Stimulated activated CD4-positive, alpha-beta T cell treated with anti-CD3 and anti-CD28 coated beads, TNF-alpha, amount 100 ng/mL, for 4 hours (primary cell): Measurements from ENCODE around the gene FCHO2.

Source experiments
- DNase-seq, 3 experiments: peaks; one replicate each; pipeline ENCODE4 v3.0.0-alpha.2; 2020; ENCODE audit warnings: low read depth in 3 of 3

FCHO2 gene

DNA sequence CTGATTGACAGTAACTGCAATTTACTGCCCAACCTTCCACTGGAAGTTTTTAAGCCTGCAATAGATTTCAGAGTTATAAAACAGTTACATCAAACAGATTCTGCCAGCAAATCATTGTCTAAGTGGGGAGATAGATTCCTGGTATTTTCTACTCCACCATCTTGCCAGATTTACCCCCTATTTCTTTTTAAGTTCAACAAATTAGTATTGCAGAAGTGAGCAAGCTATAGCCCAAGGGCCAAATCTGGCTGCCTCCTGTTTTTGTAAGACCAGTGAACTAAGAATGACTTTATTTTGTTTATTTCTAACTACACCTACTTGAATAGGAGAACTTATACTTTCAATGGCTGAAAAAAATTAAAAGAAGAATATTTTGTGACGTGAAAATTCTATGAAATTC, 155.7 kb downstream of the FCHO2 start:
- DNase-seq, result no peak

DNA sequence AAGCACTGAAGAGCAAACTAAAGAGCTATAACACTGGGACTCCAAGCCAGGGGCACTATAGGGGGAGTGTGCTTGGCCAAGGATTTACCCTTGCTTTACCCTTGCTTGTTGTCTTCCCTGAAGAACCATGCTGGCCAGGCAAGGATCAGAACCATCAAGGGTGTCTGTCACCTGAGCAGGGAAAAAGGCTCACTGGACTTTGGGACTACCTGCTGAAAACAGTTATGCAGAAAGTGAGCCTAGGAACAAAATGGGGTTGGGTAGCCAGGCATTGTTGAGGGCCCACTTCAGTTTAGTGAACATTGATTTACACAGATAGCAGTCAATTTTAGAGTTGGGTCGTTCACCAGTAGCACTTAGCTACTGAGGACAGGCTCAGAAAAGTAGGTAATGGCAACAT, 156.5 kb downstream of the FCHO2 start:
- DNase-seq, result no peak

DNA sequence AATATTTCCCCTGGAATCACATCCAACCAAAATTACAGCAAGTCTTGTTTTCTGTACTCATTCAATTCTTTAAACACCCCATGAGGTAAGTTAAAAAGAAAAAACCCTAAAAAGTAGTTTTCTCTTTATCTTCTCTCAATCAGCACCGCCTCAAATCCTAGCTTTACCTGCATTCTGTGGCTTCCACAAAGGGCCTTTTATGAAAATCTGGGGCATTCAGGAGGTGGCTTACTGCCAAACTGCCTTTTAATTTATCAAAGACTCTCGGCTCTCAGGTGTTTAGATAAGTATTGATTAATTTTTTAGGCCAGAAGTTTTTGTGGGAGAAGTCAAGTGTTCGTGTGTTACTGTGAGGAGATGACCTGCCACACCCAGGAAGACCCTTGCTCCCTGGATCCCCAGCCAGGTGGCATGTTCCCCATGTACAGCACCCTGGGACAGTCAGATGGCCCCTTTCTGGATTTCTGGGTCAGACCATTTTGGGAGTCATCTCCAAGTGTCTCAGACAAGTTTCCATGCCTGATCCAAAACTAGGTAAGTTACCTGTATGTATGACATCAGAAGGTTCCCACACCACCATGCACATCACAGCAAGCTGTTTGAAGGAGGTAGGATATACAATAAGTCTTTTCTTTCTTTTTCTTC, 158.3 kb downstream of the FCHO2 start:
- no peak for DNase-seq

DNA sequence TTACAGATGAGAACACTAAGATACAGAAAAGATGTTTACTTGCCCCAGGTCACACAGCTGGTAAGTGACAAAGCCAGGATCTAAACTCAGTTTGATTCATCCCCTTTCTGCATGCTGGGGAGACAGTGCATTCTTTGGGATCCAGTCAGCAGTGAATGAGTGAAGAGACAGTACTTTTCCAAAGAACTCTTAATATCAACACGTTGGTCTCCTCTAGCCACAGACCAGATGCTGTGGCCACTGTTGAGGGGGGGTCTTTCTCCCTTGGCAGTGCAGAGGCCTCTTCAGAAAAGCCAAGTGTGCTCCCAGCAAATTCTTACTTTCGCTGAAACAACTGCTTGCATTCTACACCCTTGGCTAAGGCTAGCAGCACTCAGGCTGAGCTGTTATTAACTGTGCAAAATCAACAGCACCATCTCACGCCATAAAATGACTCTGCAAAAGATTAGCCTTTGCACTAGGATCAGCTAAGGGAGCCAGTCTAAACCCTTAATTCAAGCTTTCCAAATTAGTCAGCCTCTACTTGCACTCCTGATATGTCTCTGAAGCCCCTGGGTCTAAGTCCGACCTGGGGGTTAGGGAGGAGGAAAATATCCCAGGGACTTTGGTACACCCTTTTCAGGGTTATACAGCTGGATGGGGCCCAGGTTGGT, 159.7 kb downstream of the FCHO2 start:
- DNase-seq, result no peak

DNA sequence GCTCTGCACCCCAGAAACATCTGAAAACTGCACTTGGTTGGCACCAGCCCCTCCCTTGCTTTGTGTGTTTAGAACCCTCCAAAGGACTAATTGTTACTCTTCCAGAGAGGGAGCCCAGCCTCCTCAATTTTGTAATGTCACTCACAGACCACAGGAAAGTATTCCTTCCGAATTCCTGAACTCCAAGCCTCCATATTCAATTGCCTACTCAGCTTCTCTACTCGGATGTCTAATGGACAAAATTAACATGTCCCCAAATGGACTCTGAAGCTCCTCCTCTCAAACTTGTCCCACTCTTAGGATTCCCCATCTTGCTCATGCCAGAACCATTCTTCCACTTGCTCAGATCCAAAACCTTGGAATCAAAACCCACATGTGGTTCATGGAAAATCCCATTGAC, 160.7 kb downstream of the FCHO2 start:
- no peak for DNase-seq

DNA sequence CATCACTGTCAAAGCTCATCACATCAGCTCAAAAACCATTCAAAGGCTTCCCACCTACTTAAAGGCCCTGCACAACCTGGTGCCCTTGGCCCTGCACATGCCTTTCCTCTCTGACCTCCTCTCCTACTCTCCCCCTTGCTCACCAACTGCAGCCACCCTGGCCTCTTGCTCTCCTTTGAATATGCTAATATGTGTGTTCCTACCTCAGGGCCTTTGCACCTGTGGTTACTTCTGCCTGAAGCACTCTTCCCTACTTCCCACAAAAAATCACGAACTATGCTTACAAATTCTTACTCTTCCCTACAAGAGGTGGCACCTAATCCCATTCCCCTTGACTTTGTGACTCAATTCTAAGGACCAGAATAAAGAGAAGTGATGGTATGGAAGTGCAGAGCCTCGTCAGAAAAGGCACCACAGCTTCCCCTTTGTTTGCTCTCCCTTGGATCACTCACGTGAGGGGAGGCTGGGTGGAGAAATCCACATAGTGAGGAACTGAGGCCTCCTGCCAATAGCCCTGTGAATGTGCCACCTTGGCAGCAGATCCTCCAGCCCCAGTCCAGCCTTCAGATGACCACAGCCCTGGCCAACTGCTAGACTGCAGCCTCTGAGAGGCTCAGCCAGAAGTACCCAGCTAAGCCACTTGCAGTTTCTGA, 161.4 kb downstream of the FCHO2 start:
- no peak for DNase-seq

DNA sequence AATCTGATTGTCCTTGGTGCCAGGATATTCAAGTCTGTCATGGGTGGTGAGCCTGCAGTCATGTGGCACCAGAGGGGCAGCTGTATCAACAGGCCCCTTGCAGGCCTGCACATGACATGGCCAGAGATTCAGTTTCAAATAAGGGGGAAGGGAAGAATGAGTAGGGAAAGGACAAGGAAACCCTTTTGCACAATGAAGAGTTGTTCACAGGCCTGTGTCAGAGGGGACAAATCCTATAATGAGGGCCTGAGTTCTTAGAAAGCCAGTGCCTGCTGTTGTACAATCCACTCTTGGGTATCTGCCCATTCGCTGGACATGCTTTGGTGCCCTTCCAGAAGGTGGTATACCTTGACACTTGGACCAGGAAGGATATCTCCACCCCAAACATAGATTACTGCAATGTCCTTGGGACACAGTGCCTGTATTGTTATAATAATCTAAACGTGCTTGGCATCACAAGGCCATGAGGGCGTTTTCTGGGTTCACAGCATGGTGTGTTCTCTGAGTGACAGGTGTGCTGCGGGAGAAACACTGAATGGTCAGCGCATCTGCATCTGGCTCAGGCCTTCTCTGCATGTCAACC, 162.6 kb downstream of the FCHO2 start:
- DNase-seq, result no peak

DNA sequence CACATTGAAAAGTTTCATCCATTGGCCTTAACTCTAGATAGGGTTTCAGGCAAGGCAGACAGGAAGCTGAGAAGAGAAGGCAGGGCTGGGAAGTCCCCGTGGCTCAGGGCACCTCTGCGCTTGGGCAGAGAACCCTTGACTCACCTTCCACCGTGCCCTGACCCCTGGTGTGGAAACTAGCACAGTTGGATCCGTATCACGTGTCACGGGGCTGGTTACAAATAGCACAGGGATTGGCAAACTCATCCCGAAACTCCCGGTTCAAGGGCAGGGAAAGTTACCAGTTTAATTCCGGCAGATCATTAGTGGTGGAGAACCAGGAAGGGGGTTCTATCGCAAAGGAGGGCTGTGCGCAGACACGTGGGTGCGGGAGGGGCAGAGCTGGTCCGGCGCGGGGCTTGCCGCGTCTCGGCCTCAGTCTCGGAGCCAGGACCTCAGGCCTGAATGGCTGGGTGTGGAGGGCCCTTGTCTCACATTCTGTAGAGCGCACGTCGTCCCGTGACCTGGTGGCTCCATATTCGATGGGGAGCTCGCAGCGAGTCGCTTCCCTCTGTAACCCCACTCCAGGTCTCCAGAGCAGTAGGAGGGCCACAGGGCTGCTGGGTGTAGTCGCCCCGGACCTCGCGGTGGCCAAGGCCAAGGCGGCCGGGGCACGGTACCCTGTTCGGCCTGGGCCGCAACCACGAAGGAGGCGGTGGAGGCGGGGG, 163.8 kb downstream of the FCHO2 start:
- no peak for DNase-seq

DNA sequence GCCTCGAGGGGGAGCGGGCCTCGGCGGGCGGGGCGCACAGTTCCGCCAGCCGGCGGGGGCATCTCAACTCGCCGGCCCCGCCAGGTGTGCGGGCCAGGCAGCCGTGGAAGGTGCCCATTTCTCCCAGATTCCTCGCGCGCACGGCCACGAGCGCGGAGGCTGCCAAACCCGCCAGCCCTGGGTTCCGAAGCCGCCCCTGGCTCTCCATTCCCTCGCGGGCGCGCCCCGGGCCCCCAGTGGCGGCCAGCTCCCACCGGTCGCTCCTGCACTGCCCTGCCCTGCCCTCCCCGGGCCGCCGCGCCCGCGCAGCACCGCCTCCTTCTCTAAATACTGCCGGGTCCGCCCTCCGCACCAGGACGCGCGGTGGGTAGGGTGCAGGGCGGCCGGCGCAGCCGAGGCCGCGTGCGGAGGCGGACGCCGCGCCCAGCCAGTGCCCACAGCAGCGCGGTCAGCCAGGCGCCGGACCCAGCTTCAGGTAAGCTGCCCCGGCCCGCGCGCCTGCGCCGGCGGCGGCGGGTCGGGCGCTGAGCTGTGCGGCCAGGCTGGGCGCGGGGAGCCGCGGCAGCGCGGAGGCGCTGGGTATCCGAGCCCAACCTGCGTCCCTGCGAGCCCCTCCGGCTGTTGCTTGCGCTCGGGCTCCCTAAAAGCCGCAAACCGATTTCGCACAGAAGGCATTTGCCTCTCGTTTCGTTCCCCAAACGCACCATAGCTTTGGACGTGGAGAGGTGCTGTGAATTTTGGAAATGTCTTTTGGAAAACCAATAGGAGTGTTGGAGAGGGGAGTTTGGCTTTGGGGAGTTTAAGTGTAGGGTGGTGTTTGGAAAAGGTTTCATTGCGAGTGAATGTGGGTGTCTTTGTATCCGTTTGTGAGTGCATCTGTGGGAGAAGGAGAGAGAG, 164.6 kb downstream of the FCHO2 start, which contains the start of gene TMEM171:
TSS of gene TMEM171 (plus strand) at position 354 of the 897 bp plus-strand sequence. CDS start 2,799 bp downstream, outside the sequence.
- DNase-seq, result no peak

DNA sequence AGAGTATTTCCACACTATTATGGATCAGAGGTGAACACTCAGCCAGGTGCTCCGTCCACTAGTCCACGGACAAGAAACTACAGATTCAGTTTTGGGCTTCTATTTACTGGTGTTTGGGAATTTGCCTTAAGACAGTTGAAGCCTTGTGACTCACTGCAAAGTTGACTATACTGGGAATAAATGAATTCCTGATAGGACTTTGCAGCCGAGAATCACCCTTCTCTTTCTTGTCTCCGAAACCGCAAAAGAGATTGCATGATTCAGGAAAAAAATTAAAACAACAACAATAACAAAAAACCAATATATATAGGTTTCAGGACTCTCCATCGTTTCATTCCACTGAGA, 165.2 kb downstream of the FCHO2 start:
- DNase-seq, result no peak

DNA sequence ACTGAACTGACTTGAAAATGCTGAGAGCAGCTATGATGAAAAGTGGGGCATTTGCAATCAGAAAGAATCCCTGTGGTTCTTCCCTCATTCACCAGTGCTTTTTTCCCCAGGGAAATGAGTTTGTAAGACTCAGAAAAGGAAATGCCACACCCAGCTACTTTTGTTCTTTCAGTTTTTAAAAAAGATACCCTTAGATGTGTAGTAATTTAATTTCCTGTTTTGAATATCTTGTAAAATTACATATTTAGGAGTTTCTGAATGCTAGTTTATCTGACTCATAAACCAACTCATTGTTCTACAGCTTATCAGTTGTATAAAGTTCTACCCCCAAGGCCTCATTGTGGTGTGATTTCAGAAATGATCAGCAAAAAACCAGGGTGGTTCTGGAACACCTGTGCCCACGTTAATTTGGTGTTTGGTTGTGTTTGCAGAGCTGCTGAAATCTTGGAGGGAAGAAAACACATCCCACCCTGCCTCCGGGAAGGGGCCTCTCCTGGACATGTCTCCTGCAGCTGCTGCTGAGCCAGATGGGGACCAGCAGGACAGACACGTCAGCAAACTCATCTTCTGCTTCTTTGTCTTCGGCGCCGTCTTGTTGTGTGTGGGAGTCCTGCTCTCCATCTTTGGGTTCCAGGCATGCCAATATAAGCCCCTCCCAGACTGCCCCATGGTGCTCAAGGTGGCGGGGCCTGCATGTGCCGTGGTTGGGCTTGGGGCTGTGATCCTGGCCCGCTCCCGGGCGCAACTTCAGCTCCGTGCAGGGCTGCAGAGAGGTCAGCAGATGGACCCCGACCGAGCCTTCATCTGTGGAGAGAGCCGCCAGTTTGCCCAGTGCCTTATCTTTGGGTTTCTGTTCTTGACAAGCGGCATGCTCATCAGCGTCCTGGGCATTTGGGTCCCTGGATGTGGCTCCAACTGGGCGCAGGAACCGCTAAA, 167.3 kb downstream of the FCHO2 start:
- no peak for DNase-seq

DNA sequence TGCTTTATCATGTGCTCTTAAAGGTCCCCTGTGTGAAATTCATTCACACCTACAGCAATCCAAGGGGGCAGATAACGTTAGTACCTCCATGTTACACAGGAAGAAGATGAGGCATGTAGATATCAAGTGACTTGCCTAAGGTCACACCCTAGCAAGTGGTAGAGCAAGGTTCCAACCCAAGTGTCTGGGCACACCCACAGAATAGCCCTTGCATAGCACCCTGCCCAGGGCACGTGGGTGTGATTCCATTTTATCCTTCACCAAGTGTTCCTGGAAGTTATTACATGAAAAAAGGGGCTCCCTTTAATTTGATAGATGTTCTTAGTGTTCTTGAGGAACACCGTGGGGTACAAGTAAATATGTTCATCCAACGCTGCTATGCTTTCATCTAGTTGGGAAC, 169.4 kb downstream of the FCHO2 start:
- DNase-seq, result no peak

DNA sequence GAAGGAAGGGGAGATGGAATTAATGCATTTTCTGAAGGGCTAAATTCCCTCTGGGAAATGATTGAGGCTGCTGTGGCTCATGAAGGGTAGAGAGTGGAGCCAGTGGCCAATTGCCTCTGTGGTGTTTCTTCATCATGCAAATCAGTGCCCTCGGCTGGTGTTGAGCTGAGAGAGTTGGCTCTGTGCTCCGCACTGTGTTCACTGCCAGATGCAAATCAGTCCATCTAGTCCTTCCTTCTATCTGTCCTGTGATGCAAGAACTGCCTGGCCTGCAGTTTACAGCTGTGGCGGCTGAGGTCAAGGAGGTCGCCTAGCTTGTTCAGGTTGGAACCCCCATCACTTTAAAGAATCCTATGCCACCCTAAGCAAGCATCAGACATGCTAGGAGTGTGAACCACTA, 170.5 kb downstream of the FCHO2 start:
- DNase-seq, result no peak

DNA sequence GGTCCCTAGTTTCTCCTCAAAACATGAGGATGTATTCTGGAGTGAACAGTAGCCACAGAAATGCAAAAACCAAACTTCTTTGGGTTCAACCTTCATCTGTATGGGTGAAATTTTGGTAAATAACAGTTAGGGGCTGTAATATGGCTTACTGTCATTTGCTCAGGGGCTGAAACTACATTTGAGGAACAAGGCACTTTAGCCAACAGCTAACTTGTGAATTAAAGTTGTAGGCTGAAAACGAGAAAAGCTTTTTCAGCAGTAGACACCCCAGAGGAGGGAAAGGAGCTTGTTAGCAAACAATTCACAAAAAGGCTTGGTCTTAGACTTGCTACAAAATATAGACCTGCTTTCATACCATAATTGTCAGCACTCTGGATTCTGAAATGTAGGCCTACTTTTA, 171.1 kb downstream of the FCHO2 start:
- no peak for DNase-seq

DNA sequence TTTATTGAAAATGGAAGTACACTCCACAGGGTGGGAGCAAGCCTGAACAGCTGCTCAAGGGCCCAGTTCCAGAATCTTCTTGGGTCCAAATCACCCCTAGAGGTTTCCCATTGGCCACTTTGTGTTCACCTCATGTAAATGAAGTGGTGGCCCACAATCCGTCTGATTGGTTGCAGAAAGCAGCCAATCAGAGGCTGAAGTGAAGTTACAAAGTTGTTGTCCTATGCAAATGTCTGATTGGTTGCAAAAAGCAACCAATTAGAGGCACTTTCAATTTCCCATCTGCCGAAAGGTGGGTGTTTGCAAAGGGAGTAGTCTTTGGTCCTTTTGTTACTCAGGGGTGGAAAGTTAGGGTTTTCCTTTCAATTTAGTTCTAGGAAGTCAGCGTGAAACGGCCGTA, 173.3 kb downstream of the FCHO2 start:
- no peak for DNase-seq

DNA sequence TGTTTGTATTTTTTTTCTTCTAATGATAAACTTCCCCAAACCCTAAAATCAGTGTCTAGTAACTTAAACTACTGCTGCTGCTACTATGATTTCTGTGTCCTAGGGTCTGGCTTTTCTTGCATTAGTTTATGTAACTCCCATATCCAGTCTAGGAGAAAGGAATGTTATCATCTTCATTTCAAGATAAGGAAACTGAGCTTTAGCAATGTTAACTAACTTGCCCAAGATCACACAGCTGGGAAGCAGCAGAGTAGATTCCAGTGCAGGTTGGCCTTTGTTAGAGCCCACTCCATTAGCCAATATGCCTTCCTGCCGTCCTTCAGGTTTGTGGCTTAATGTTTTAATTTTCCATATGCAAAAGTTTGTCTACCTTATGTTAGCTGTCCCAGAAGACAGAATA, 175.0 kb downstream of the FCHO2 start:
- no peak for DNase-seq

DNA sequence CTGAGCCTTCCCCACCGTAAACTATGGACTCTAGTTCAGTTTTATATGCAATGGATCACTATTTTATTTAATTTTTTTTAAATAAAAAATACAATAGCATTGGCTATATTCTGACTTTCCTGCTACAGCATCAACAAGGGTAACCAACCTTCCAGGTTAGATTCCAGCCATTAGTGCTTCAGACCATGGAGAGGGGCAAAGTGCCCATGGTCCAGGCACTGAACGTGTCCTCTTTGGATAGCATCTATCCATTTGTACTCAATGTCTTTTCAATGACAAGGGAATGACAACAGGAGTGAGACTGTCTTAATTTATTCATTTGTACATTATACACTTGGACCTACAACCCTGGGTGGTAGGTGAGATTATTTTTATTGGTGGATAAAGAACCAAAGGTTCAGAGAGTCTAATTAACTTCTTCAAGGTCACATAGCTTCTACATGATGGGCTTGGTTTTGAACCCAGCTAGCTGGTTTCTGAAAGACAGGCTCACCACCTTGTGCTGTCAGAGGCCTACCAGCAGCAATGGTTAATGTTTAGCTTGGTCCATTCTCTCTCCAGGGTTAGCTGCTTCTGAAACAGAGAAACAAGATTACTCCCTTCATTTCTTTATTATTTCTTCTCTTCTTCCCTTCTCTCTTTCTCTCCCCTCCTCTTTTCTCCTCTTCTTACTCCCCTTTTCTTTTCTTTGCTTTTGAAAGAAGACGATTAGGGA, 176.0 kb downstream of the FCHO2 start:
- no peak for DNase-seq

DNA sequence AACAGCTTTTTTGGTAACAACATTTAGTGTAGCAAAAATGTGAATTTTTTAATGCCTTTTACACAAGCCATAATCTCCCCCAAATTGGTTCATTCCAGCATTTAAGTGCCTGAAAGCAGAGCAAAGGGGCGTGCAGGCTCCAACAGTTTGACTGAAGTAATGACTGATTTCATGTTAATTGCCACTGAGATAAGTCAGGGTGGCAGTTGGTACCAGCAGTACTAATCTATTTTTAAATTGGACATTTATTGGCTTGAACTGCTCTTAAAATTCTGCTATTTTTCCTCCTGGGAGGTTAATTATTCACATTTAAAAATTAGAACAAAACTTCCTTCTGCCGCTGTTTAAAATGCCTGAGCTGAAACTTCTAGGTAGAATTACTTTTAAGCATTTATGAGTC, 176.9 kb downstream of the FCHO2 start:
- no peak for DNase-seq

DNA sequence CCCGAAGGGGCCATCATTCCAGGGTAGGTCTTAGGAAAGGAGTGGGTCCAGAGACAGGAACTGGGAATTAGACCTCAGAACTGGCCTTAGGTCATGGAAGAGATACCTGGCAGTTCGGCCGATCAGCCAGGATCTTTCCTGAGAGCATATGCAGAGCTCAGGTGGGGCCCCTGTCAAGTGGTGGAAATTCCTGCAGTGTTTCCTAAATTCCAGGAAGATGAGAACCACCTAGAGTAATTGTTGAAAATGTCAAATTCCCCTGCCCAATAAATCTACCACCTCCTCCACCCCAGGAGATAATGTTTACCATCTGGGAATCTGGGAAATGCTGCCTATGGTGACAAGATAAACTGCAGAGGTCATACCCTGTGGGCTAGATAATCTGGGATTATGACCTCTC, 179.2 kb downstream of the FCHO2 start:
- DNase-seq, result no peak
